ENCODE results near the gene STT3B.

Gene STT3B

DNA sequence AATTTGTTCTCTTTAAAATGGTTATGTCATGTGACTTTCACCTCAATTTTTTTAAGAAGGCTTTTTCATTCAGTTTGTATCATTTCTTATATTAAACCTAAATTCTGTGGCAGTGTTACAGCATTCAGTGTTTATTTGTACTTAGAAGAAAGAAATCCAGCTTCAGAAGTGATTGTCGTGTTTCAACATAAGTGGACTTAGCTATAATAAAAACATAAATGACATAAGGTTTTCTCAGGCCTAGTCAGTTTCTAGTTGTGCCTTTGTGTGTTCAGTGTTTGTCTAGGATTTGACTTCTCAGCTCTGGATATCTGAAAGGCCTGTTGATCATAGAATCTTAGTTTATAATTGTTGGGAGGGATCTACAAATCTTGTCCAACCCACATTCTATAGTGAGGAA is 80.5 kb downstream of the STT3B start:
- TF ChIP-seq REST (IDR thresholded peaks at IDR 0.05; ENCODE audit: insufficient read depth in 1 of 2, low read depth in 2 of 2, low read length in 2 of 2) (no peak), SIN3A (IDR thresholded peaks at IDR 0.05; ENCODE audit: borderline replicate concordance, insufficient read depth, low read length) (no peak), POLR2AphosphoS5 (IDR thresholded peaks at IDR 0.05; ENCODE audit: low read depth, low read length) (no peak), FOXP2 (optimal IDR thresholded peaks at IDR 0.05; ENCODE audit: borderline replicate concordance, extremely low read depth, extremely low read length, insufficient read depth) (no peak), TAF1 (IDR thresholded peaks at IDR 0.05; ENCODE audit: borderline replicate concordance, insufficient read depth, low read length) (no peak)

DNA sequence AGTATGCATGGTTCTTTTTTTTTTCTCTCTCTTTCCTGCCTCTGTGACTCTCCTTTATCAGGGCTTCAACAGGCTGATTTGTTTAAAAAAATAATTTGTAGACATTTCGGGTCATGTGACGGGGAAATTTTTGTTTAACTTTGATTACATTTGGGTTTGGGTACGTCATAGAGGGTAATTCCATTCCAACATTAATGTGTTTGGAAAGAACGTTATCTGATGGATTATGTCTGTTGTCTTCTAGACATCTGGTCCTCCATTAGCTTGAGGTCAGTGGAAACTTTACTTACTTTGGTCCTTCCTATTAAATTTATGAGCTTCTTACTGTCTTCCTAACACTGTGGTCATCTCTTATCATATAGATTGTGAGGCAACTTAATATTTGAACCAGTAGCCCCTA is 80.9 kb downstream of the STT3B start:
- no peak for TF ChIP-seq TAF1 (IDR thresholded peaks at IDR 0.05; ENCODE audit: borderline replicate concordance, insufficient read depth, low read length)
- TF ChIP-seq POLR2AphosphoS5 (IDR thresholded peaks at IDR 0.05; ENCODE audit: low read depth, low read length): no peak
- no peak for TF ChIP-seq REST (IDR thresholded peaks at IDR 0.05; ENCODE audit: insufficient read depth in 1 of 2, low read depth in 2 of 2, low read length in 2 of 2)
- no peak for TF ChIP-seq SIN3A (IDR thresholded peaks at IDR 0.05; ENCODE audit: borderline replicate concordance, insufficient read depth, low read length)
- TF ChIP-seq FOXP2 (optimal IDR thresholded peaks at IDR 0.05; ENCODE audit: borderline replicate concordance, extremely low read depth, extremely low read length, insufficient read depth): no peak

GRCh38 chr3:31614162-31614921 is 81.6 kb downstream of the STT3B start:
- TF ChIP-seq FOXP2 (optimal IDR thresholded peaks at IDR 0.05; ENCODE audit: borderline replicate concordance, extremely low read depth, extremely low read length, insufficient read depth) (no peak), REST (IDR thresholded peaks at IDR 0.05; ENCODE audit: insufficient read depth in 1 of 2, low read depth in 2 of 2, low read length in 2 of 2) (no peak), SIN3A (IDR thresholded peaks at IDR 0.05; ENCODE audit: borderline replicate concordance, insufficient read depth, low read length) (no peak), TAF1 (IDR thresholded peaks at IDR 0.05; ENCODE audit: borderline replicate concordance, insufficient read depth, low read length) (no peak), POLR2AphosphoS5 (IDR thresholded peaks at IDR 0.05; ENCODE audit: low read depth, low read length) (no peak)

DNA sequence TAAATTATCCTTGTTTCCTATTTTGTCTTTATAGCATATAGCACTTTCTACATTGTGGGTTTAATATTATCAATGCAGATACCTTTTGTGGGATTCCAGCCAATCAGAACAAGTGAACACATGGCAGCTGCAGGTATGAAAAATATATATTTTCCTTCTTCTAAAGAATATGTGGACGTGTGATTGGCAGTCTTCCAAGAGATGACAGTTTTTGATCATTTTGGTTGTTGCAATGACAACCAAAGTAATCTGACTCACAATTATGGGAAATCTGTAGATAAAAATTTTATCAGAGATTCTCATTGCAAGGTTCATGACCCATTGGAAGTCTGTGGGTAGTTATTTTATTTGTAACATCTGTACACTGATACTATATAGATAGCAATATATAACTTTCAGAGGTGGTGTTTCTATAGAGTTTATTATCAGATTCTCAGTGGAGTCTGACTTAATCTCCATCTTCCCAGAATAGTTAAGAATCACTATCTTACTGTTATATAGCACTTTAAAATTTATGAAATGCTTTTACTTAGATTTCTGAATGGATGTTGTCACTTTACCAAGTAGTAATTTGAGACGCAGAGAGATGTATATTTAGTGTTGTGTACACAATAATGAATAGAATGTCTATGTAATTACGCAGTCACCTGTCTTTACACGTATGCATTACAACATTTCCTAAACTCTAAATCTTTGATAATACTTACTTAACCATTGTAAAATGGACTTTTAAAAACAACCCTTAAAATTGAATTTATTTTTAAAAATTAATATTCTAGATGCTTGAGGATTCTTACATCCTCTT is 82.5 kb downstream of the STT3B start:
- TF ChIP-seq SIN3A (IDR thresholded peaks at IDR 0.05; ENCODE audit: borderline replicate concordance, insufficient read depth, low read length) (no peak), TAF1 (IDR thresholded peaks at IDR 0.05; ENCODE audit: borderline replicate concordance, insufficient read depth, low read length) (no peak), FOXP2 (optimal IDR thresholded peaks at IDR 0.05; ENCODE audit: borderline replicate concordance, extremely low read depth, extremely low read length, insufficient read depth) (no peak), REST (IDR thresholded peaks at IDR 0.05; ENCODE audit: insufficient read depth in 1 of 2, low read depth in 2 of 2, low read length in 2 of 2) (no peak), POLR2AphosphoS5 (IDR thresholded peaks at IDR 0.05; ENCODE audit: low read depth, low read length) (no peak)

Measured in PFSK-1 (cell line).